A673 (cell line): ENCODE measurements around the gene P4HA1.

Experiments
- EZH2 ChIP-seq: fragments of 200-600 bp; sonication (generic); IDR thresholded peaks from 2 replicates; pipeline ENCODE4 v1.6.1; 2017; ENCODE audit warnings: borderline replicate concordance, low read depth, mild to moderate bottlenecking, mixed read lengths, antibody characterized with exemption, low read length; ENCODE audit not compliant: poor library complexity, severe bottlenecking
- TF ChIP-seq, protein P1 (sequence below): fragments of 300-800, 200-600 bp; sonication (generic); conservative IDR thresholded peaks from 2 replicates; pipeline ENCODE4 v1.5.1; 2017; ENCODE audit warnings: low read depth, mild to moderate bottlenecking, antibody characterized with exemption, low read length, moderate library complexity, mixed read lengths

DNA sequence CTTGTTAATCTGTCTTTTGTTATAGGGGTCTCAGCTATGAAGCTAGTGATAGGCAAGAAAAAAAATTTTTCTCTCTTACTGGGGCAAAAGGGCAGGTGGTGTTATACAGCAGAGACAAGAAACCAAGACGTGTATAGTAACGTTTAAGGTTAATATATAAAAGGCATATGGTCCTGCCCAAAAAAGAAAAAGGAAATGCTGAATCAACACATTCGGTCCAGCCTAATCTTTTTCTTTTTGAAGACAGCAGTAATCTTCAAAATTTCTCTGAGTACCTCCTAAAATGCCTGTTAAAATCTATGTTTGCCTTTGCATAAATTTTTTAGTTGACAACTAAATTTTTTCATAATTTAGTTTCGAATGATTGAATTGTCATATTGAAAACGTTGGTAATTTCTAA lies 54.5 kb downstream of the P4HA1 start:
- TF ChIP-seq, protein P1, sequence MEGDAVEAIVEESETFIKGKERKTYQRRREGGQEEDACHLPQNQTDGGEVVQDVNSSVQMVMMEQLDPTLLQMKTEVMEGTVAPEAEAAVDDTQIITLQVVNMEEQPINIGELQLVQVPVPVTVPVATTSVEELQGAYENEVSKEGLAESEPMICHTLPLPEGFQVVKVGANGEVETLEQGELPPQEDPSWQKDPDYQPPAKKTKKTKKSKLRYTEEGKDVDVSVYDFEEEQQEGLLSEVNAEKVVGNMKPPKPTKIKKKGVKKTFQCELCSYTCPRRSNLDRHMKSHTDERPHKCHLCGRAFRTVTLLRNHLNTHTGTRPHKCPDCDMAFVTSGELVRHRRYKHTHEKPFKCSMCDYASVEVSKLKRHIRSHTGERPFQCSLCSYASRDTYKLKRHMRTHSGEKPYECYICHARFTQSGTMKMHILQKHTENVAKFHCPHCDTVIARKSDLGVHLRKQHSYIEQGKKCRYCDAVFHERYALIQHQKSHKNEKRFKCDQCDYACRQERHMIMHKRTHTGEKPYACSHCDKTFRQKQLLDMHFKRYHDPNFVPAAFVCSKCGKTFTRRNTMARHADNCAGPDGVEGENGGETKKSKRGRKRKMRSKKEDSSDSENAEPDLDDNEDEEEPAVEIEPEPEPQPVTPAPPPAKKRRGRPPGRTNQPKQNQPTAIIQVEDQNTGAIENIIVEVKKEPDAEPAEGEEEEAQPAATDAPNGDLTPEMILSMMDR = no peak
- TF ChIP-seq EZH2 = no peak
